K562 (cell line): Measurements from ENCODE around the gene TMPRSS11D. TPM values are rescaled to one million over a fixed set of nuclear protein-coding genes. Genes with fewer than 3 reads are reported as not detected.

Experiments used
- ATAC-seq: fragments of 200-7000 bp; cut with Tn5 transposase; 3 replicates; pipeline ENCODE4 v1.9.1; 2020; ENCODE audit warnings: moderate library complexity
- BruUV-seq: library from RNA; stranded (reverse); fragments of 400-500 nt; replicated peaks from 2 replicates; lab custom pipeline; 2021; lab: Mats Ljungman, UMichigan
- CTCF ChIA-PET: fragments of 300-600 bp; formaldehyde crosslinking; extraction: SDS; loops from one replicate; lab custom pipeline; 2021; ENCODE audit warnings: low intra/inter-chr PET ratio; lab: Yijun Ruan, JAX
- POLR2A ChIA-PET: fragments of 300-600, 350-650 bp; sonication (Branson Sonifier 250); formaldehyde crosslinking; extraction: SDS; loops from one replicate; lab custom pipeline; 2021; ENCODE audit warnings: antibody characterized with exemption, inconsistent platforms; lab: Yijun Ruan, JAX
- DNase-seq, 4 experiments: peaks; one replicate each; pipeline versions ENCODE4 v3.0.0 to v3.0.0-alpha.2; 2011 to 2018; ENCODE audit warnings: low spot score in 3 of 4, mixed read lengths in 3 of 4; ENCODE audit errors: extremely low read depth in 1 of 4
- FAIRE-seq: peaks from 2 replicates; lab custom pipeline; 2011; peaks lifted over from hg19 to GRCh38; lab: Jason Lieb, UNC
- H2AFZ ChIP-seq: 2 replicates; pipeline ENCODE4 v1.6.0; 2011; ENCODE audit warnings: low read depth, low read length, control low read depth, inconsistent platforms
- H3K27ac ChIP-seq: fragments of 200-600 bp; 3 replicates; pipeline ENCODE4 v1.8.0; 2011; ENCODE audit warnings: low read depth, mild to moderate bottlenecking, control low read depth, inconsistent platforms, low read length, moderate library complexity, mixed read lengths; ENCODE audit errors: extremely low read depth
- H3K27me3 ChIP-seq, 2 experiments: fragments of 300-600 bp in 1 of 2; 2 replicates in 1 of 2; 3 replicates in 1 of 2; pipeline versions ENCODE4 v1.6.0 to v1.8.0; 2011; ENCODE audit warnings: inconsistent platforms in 2 of 2, low read length in 2 of 2, mild to moderate bottlenecking in 1 of 2, mixed read lengths in 1 of 2, moderate library complexity in 1 of 2; ENCODE audit not compliant: control insufficient read depth in 2 of 2, insufficient read depth in 2 of 2
- H3K36me3 ChIP-seq: fragments of 300-600 bp; 3 replicates; pipeline ENCODE4 v1.8.0; 2011; ENCODE audit warnings: mild to moderate bottlenecking, low read length, inconsistent platforms; ENCODE audit not compliant: control insufficient read depth, insufficient read depth
- H3K4me1 ChIP-seq, 2 experiments: fragments of 200-600 bp in 1 of 2; replicated peaks in 1 of 2; 2 replicates in 1 of 2; 3 replicates in 1 of 2; pipeline versions ENCODE4 v1.5.1 to v1.8.0; 2011; ENCODE audit warnings: inconsistent platforms in 2 of 2, low read length in 2 of 2, mild to moderate bottlenecking in 1 of 2, mixed read lengths in 1 of 2, moderate library complexity in 1 of 2; ENCODE audit not compliant: control insufficient read depth in 2 of 2, insufficient read depth in 2 of 2
- H3K4me2 ChIP-seq: 2 replicates; pipeline ENCODE4 v1.6.1; 2011; ENCODE audit warnings: low read length, control low read depth, inconsistent platforms, mixed read lengths; ENCODE audit not compliant: insufficient read depth
- H3K4me3 ChIP-seq: fragments of 200-600 bp; sonication (generic), shearing (Covaris generic); 2 replicates; pipeline ENCODE4 v1.5.1; 2016; ENCODE audit warnings: control low read depth, inconsistent platforms
- H3K79me2 ChIP-seq: fragments of 200-600 bp; 3 replicates; pipeline ENCODE4 v1.8.0; 2011; ENCODE audit warnings: low read length, inconsistent platforms; ENCODE audit not compliant: control insufficient read depth, insufficient read depth
- H3K9ac ChIP-seq, 2 experiments: 2 replicates each; pipeline versions ENCODE4 v1.6.0 to v1.6.1; 2011; ENCODE audit warnings: low read depth in 2 of 2, low read length in 2 of 2, control low read depth in 1 of 2, inconsistent platforms in 1 of 2, mild to moderate bottlenecking in 1 of 2, mixed read lengths in 1 of 2; ENCODE audit not compliant: insufficient read depth in 1 of 2
- H3K9me1 ChIP-seq: one replicate; pipeline ENCODE4 v1.6.0; 2011; ENCODE audit warnings: inconsistent platforms, mild to moderate bottlenecking, low read length, moderate library complexity; ENCODE audit not compliant: control insufficient read depth, insufficient read depth
- H3K9me3 ChIP-seq: replicated peaks from 2 replicates; pipeline ENCODE4 v1.5.1; 2011; ENCODE audit warnings: low read depth, low read length, inconsistent platforms; ENCODE audit not compliant: control insufficient read depth, insufficient read depth
- H4K20me1 ChIP-seq: replicated peaks from 2 replicates; pipeline ENCODE4 v1.6.1; 2011; ENCODE audit warnings: low read length, inconsistent platforms, mixed read lengths; ENCODE audit not compliant: control insufficient read depth, insufficient read depth
- CBFA2T3 ChIP-seq: fragments of 450-650 bp; IDR thresholded peaks from 2 replicates; pipeline ENCODE4 v1.6.1; 2017
- CBX5 ChIP-seq: IDR thresholded peaks from 2 replicates; pipeline ENCODE4 v1.6.1; 2014; ENCODE audit warnings: low read depth, borderline replicate concordance
- DNMT1 ChIP-seq: fragments of 450-650 bp; IDR thresholded peaks from 2 replicates; pipeline ENCODE4 v1.6.1; 2016; ENCODE audit warnings: antibody characterized with exemption, mild to moderate bottlenecking
- MAFG ChIP-seq: fragments of 450-650 bp; conservative IDR thresholded peaks from 2 replicates; pipeline ENCODE4 v1.6.1; 2016; ENCODE audit warnings: missing genetic modification characterization, missing compliant biosample characterization
- MTA2 ChIP-seq: fragments of 450-650 bp; IDR thresholded peaks from 2 replicates; pipeline ENCODE4 v1.6.1; 2016; ENCODE audit warnings: low read depth
- MTF1 ChIP-seq: fragments of 250-450 bp; sonication (Bioruptor Pico); IDR thresholded peaks from 2 replicates; pipeline ENCODE4 v1.9.0; 2021; ENCODE audit warnings: moderate library complexity, mild to moderate bottlenecking, inconsistent platforms, borderline replicate concordance
- PATZ1 ChIP-seq: fragments of 250-450 bp; sonication (Bioruptor Pico); IDR thresholded peaks from 2 replicates; pipeline ENCODE4 v1.5.0; 2020; ENCODE audit warnings: mild to moderate bottlenecking, borderline replicate concordance
- ZNF3 ChIP-seq: fragments of 250-450 bp; sonication (Bioruptor Pico); IDR thresholded peaks from 2 replicates; pipeline ENCODE4 v1.5.0; 2021; ENCODE audit warnings: mild to moderate bottlenecking, moderate library complexity
- ZNF764 ChIP-seq: fragments of 250-450 bp; sonication (Bioruptor Pico); IDR thresholded peaks from 2 replicates; pipeline ENCODE4 v1.4.0; 2020; ENCODE audit warnings: low read depth, mild to moderate bottlenecking, moderate library complexity
- in situ Hi-C: fragments of 300-500 bp; cut with MboI; formaldehyde crosslinking; loops from 4 replicates; pipeline ENCODE4 v1.15.0; 2018; ENCODE audit warnings: inconsistent platforms, mixed read lengths
- intact Hi-C: fragments of 100-400 bp; cut with micrococcal nuclease; formaldehyde crosslinking; loops from 2 replicates; pipeline ENCODE4 v1.14.2; 2022
- polyA plus RNA-seq, 8 experiments: library from polyadenylated mRNA; depleted of rRNA in 4 of 8; stranded (reverse) in 5 of 8; unstranded in 3 of 8; fragments of >200 nt; fragmentation: Nextera tagmentation in 2 of 8; fragmentation: Illumina TruSeq in 1 of 8; extraction: Ambion mirVana in 2 of 8; extraction: Trizol in 1 of 8; gene quantifications; 2 replicates each; pipeline versions ENCODE4 v1.2.1 to v1.2.3, GENCODE V29; 2011 to 2014; ENCODE audit warnings: inconsistent platforms in 1 of 8, missing spikeins in 1 of 8
- total RNA-seq, 7 experiments: library from RNA; depleted of rRNA in 6 of 7; stranded (reverse); fragments of >200 nt in 6 of 7; fragmentation: Illumina TruSeq in 2 of 7; extraction: Trizol in 2 of 7; gene quantifications; 2 replicates each; pipeline versions ENCODE4 v1.2.1 to v1.2.3, GENCODE V29; 2011 to 2021; ENCODE audit warnings: low replicate concordance in 1 of 7
- TF ChIP-seq, protein P1 (sequence below), 2 experiments: fragments of 200-800 bp in 1 of 2; sonication (Bioruptor generic) in 1 of 2; sonication (generic) in 1 of 2; formaldehyde crosslinking in 1 of 2; IDR thresholded peaks in 1 of 2; conservative IDR thresholded peaks in 1 of 2; 2 replicates each; pipeline versions ENCODE4 v1.5.0 to v1.6.1; 2016 to 2020; ENCODE audit warnings: missing compliant biosample characterization in 1 of 2, missing genetic modification characterization in 1 of 2, missing genetic modification reagents in 1 of 2
- TF ChIP-seq, protein P2 (sequence below): fragments of 450-650 bp; IDR thresholded peaks from 2 replicates; pipeline ENCODE4 v1.6.1; 2016; ENCODE audit warnings: low read depth

Gene TMPRSS11D
- total and polyA plus RNA-seq, 9 of the 15 experiments (the other 6 are each of a cell fraction or from before 2014, with no cell fraction given): not detected

DNA sequence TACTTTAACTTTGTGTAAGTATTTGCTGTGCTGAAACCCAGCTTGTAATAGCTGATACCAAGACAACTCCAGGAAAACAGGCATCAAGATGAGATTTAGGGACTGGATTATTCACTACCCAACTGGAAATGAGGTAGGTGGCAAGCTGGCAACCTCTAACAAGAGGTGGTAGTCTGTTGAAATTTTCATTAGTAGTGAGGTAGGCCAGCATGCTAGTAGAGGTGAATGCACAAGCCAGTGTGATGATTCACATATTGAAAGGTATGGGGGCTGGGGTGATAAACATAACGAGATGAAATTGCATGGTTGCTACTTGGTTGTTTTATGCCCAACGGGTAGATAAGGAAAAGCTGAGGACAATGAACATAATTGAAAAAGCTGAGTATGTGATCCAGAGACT is 8.5 kb upstream of the TMPRSS11D start (continued):
- no peak for TF ChIP-seq PATZ1

GRCh38 chr4:67891645-67892044 is 7.8 kb upstream of the TMPRSS11D start:
- no peaks in the 10 kb centered on the region for H4K20me1 ChIP-seq
- no peak for ATAC-seq
- CTCF ChIA-PET: no interaction called here
- TF ChIP-seq DNMT1 (no peak), MTF1 (CRISPR knock-in tag) (no peak), MAFG (no peak), MTA2 (no peak), ZNF764 (CRISPR knock-in tag) (no peak), ZNF3 (CRISPR knock-in tag) (no peak), CBFA2T3 (no peak), CBX5 (no peak)
- TF ChIP-seq, protein P1, sequence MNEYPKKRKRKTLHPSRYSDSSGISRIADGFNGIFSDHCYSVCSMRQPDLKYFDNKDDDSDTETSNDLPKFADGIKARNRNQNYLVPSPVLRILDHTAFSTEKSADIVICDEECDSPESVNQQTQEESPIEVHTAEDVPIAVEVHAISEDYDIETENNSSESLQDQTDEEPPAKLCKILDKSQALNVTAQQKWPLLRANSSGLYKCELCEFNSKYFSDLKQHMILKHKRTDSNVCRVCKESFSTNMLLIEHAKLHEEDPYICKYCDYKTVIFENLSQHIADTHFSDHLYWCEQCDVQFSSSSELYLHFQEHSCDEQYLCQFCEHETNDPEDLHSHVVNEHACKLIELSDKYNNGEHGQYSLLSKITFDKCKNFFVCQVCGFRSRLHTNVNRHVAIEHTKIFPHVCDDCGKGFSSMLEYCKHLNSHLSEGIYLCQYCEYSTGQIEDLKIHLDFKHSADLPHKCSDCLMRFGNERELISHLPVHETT (CRISPR knock-in tag; conservative IDR thresholded peaks at IDR 0.05 in 1 of 2, IDR thresholded peaks at IDR 0.05 in 1 of 2): no peak
- TF ChIP-seq, protein P2, sequence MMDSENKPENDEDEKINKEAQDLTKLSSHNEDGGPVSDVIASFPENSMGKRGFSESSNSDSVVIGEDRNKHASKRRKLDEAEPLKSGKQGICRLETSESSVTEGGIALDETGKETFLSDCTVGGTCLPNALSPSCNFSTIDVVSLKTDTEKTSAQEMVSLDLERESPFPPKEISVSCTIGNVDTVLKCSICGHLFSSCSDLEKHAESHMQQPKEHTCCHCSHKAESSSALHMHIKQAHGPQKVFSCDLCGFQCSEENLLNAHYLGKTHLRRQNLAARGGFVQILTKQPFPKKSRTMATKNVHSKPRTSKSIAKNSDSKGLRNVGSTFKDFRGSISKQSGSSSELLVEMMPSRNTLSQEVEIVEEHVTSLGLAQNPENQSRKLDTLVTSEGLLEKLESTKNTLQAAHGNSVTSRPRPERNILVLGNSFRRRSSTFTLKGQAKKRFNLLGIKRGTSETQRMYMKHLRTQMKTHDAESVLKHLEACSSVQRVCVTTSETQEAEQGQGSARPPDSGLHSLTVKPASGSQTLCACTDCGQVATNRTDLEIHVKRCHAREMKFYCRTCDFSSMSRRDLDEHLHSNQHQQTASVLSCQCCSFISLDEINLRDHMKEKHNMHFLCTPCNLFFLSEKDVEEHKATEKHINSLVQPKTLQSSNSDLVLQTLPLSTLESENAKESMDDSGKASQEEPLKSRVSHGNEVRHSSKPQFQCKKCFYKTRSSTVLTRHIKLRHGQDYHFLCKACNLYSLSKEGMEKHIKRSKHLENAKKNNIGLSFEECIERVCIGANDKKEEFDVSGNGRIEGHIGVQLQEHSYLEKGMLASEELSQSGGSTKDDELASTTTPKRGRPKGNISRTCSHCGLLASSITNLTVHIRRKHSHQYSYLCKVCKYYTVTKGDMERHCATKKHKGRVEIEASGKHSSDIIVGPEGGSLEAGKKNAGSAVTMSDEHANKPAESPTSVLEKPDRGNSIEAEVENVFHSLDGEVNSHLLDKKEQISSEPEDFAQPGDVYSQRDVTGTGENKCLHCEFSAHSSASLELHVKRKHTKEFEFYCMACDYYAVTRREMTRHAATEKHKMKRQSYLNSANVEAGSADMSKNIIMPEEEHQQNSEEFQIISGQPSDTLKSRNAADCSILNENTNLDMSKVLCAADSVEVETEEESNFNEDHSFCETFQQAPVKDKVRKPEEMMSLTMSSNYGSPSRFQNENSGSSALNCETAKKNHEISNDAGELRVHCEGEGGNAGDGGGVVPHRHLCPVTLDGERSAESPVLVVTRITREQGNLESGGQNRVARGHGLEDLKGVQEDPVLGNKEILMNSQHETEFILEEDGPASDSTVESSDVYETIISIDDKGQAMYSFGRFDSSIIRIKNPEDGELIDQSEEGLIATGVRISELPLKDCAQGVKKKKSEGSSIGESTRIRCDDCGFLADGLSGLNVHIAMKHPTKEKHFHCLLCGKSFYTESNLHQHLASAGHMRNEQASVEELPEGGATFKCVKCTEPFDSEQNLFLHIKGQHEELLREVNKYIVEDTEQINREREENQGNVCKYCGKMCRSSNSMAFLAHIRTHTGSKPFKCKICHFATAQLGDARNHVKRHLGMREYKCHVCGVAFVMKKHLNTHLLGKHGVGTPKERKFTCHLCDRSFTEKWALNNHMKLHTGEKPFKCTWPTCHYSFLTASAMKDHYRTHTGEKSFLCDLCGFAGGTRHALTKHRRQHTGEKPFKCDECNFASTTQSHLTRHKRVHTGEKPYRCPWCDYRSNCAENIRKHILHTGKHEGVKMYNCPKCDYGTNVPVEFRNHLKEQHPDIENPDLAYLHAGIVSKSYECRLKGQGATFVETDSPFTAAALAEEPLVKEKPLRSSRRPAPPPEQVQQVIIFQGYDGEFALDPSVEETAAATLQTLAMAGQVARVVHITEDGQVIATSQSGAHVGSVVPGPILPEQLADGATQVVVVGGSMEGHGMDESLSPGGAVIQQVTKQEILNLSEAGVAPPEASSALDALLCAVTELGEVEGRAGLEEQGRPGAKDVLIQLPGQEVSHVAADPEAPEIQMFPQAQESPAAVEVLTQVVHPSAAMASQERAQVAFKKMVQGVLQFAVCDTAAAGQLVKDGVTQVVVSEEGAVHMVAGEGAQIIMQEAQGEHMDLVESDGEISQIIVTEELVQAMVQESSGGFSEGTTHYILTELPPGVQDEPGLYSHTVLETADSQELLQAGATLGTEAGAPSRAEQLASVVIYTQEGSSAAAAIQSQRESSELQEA: no peak

More at GRCh38 chr4:67891645-67892044, 7.8 kb upstream of the TMPRSS11D start:
- BruUV-seq: no TSS peak
- FAIRE-seq: no peak
- no peak overlapping the region for H3K9ac ChIP-seq
- no peak overlapping the region for H3K4me3 ChIP-seq
- POLR2A ChIA-PET: no interaction called here
- H3K27ac ChIP-seq: no peak overlapping the region
- H3K4me2 ChIP-seq: no peak overlapping the region
- in situ Hi-C loops (no loop called here), intact Hi-C loops (no loop called here)
- H3K27me3 ChIP-seq: no peaks in the 10 kb centered on the region
- peaks cover 0 to 2% of the 10 kb centered on the region in 2 experiments; a peak in 1 of 5 replicates for H3K4me1 ChIP-seq
- DNase-seq: no peak
- H3K79me2 ChIP-seq: no peaks in the 10 kb centered on the region
- no peaks in the 10 kb centered on the region for H3K9me3 ChIP-seq
- H3K9me1 ChIP-seq: no peaks in the 10 kb centered on the region
- no peaks in the 10 kb centered on the region for H3K36me3 ChIP-seq
- H2AFZ ChIP-seq: no peak overlapping the region
